ENCODE results near the gene FGF3. TPM values are rescaled to one million over a fixed set of nuclear protein-coding genes. Genes with fewer than 3 reads are reported as not detected.

The FGF3 gene
- total and polyA plus RNA-seq, 10 donors: not detected

- no peaks in the 10 kb centered on the region for H3K36me3 ChIP-seq
- peak; percentile 61 for DNase-seq
- H3K27ac ChIP-seq: no peak overlapping the region
- WGBS, 5 donors: 70 to 75% (median 74%) methylated on average over 16 to 27 of the region's 27 CpGs
- H3K4me3 ChIP-seq: no peak overlapping the region
- H3K4me1 ChIP-seq: no peaks in the 10 kb centered on the region
- intact Hi-C loops (cut with DNase I; ENCODE audit: low total_unique reads): no loop called here
- TF ChIP-seq CTCF (IDR thresholded peaks at IDR 0.05 in 8 of 11, conservative IDR thresholded peaks at IDR 0.05 in 3 of 11) (no peak), POLR2AphosphoS5 (IDR thresholded peaks at IDR 0.05) (no peak), POLR2A (IDR thresholded peaks at IDR 0.05) (no peak)
- peaks cover 0 to 94% (median 18%) of the 10 kb centered on the region in 7 donors for H3K27me3 ChIP-seq (replicated peaks in 1 of 7)
- H3K9me3 ChIP-seq: no peaks in the 10 kb centered on the region
Measured at GRCh38 chr11:69864686-69865661, 45.8 kb upstream of the FGF3 start.

GRCh38 chr11:69863544-69864200 is 44.5 kb upstream of the FGF3 start:
- H3K9me3 ChIP-seq: no peaks in the 10 kb centered on the region
- 81 to 91% (median 83%) methylated on average over 12 to 17 of the region's 17 CpGs for WGBS, 5 donors
- intact Hi-C loops (cut with DNase I; ENCODE audit: low total_unique reads): no loop called here
- no peaks in the 10 kb centered on the region for H3K36me3 ChIP-seq
- H3K27me3 ChIP-seq (replicated peaks in 1 of 7): peaks cover 0 to 90% (median 18%) of the 10 kb centered on the region in 7 donors
- H3K4me3 ChIP-seq: no peak overlapping the region
- TF ChIP-seq CTCF (IDR thresholded peaks at IDR 0.05 in 8 of 11, conservative IDR thresholded peaks at IDR 0.05 in 3 of 11): no peak
- no peak for TF ChIP-seq POLR2AphosphoS5 (IDR thresholded peaks at IDR 0.05)
- no peak for TF ChIP-seq POLR2A (IDR thresholded peaks at IDR 0.05)
- H3K27ac ChIP-seq: no peak overlapping the region
- H3K4me1 ChIP-seq: no peaks in the 10 kb centered on the region
- no peak for DNase-seq

DNA sequence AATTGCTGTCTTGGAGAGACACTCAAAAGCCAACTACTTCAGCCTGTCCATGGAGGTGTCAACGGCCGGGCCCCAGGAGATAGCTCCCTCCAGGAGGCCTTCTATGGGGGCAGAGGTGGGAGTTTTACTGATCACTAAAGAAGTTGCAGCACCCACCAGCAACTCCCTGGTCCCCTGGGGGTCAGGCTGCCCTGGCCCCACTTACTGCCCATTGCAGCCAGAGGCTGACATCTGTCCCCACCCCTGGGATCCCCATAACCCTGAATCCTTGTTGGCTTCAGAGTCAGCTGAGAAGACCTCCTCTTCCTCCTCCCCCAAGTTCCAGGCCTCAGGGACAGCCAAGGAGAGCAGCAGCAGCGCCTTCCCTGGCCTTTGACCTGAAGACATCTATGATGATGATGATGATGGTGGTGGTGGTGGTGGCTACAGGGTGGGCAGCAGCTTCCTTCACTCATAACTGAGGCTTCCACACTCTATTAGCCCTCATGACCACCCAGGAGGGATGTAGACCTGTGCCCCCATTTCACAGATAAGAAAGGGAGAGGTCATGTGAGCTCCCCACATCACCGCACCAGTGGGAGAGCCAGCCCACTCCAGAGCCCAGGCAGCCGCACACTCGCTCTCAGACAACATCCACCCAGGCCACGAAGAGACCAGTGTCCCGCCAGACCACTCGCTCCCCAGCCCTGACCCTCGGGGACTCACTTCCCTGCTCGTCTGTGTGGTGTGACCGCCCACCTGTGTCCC is 43.8 kb upstream of the FGF3 start:
- H3K4me1 ChIP-seq: no peaks in the 10 kb centered on the region
- DNase-seq: no peak
- WGBS, 5 donors: 75 to 82% (median 77%) methylated on average over 8 to 12 of the region's 12 CpGs
- H3K27ac ChIP-seq: no peak overlapping the region
- H3K9me3 ChIP-seq: no peaks in the 10 kb centered on the region
- no peak for TF ChIP-seq POLR2AphosphoS5 (IDR thresholded peaks at IDR 0.05)
- no peak for TF ChIP-seq CTCF (IDR thresholded peaks at IDR 0.05 in 8 of 11, conservative IDR thresholded peaks at IDR 0.05 in 3 of 11)
- no peak for TF ChIP-seq POLR2A (IDR thresholded peaks at IDR 0.05)
- no peak overlapping the region for H3K4me3 ChIP-seq
- intact Hi-C loops (cut with DNase I; ENCODE audit: low total_unique reads): no loop called here
- no peaks in the 10 kb centered on the region for H3K36me3 ChIP-seq
- peaks cover 0 to 83% (median 18%) of the 10 kb centered on the region in 7 donors for H3K27me3 ChIP-seq (replicated peaks in 1 of 7)

Measured in spleen (tissue), 11 donors.